ENCODE data around the gene ACP7.

The ACP7 gene

DNA sequence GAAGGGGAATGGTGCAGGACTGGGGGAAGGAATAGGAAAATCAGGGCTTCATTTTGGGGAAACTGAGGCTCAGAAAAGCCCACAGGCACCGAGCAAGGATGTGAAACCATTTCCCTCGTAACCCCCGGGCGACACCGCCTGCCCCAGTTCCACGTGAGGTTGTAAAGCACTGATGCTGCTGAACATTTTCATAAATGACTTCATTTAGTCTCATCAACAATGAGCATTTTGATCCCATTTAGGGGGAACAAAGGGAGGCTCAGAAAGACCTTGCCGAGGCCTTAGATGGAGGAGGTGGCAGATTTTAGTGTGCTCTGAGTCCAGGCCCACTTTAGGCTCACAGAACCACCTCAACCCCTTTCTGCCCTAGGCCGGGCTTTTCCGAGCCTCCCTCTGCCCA, 31.3 kb upstream of the ACP7 start:
- no peaks in the 10 kb centered on the region for H3K27me3 ChIP-seq (ENCODE audit: insufficient read depth, low read length)
- WGBS (ENCODE audit: extremely low coverage, insufficient coverage, insufficient read length) = no CpG with 5 or more reads among the region's 9 CpGs

DNA sequence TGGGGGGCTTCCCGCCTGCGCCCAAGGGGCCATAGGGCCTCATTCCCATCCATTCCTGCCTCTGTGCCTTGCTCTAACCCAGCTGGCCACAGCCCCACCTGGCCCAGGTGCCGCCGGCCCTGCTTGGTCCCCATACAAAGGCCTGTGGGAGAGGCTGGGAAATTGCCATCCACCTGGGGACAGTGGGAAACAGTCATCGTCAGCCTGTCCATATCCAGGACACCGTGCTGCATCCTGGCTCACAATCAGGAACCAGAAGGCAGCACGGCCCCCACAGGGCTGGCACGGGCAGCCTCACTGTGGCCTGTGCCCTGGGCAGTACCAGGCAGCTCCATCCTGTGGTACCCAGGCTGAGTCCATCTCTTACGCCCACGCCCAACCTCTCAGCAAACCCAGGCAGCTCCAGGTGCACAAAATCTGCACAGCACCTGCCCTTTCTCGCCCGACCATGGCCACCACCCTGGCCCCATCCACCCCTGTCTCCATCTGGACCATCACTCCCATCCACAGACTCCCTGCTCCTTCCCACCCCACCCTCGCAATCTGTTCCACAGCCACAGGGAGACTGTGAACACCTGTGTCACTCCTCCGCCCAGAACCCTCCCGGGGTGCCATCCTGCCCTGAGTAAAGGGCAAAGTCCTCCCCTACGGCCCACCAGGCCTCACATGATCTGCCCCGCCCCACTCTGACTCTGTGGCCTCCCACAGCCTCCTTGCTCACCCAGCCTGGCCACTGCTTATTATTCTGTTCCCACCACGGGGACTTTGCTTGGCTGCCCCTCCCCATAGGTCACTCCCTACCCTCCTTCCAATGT, 30.7 kb upstream of the ACP7 start:
- Histone ChIP-seq H4K8ac (ENCODE audit: low read depth, low read length) (no peak overlapping the region), H3K4me2 (ENCODE audit: low read length) (no peak overlapping the region), H3K4me3 (ENCODE audit: low read depth, low read length) (no peak overlapping the region), H3K36me3 (ENCODE audit: control insufficient read depth in 1 of 2, insufficient read depth in 2 of 2, low read length in 2 of 2) (no peaks in the 10 kb centered on the region), H3K18ac (ENCODE audit: low read length) (no peak overlapping the region), H3K14ac (ENCODE audit: low read length) (no peak overlapping the region), H3K4ac (ENCODE audit: low read depth, low read length) (no peak overlapping the region), H2BK12ac (ENCODE audit: low read length) (no peak overlapping the region), H3K27me3 (ENCODE audit: insufficient read depth, low read length) (no peaks in the 10 kb centered on the region), H2BK120ac (ENCODE audit: insufficient read depth, low read length, poor library complexity) (no peak overlapping the region), H3K9ac (ENCODE audit: low read length) (no peak overlapping the region), H3K23ac (ENCODE audit: low read length) (no peak overlapping the region), H2AFZ (ENCODE audit: insufficient read depth, low read length, poor library complexity) (no peak overlapping the region), H3K27ac (ENCODE audit: low read depth, low read length) (no peak overlapping the region), H3K9me3 (ENCODE audit: insufficient read depth, low read depth, low read length) (peaks cover 8% of the 10 kb centered on the region), H3K4me1 (ENCODE audit: control insufficient read depth in 1 of 2, insufficient read depth in 2 of 2, low read length in 2 of 2) (no peaks in the 10 kb centered on the region), H3K79me1 (ENCODE audit: low read length) (no peaks in the 10 kb centered on the region), H3K79me2 (ENCODE audit: control insufficient read depth, insufficient read depth, low read length, poor library complexity) (no peaks in the 10 kb centered on the region), H2AK5ac (ENCODE audit: low read length) (no peak overlapping the region), H4K12ac (ENCODE audit: low read depth, low read length) (no peak overlapping the region), H2BK5ac (ENCODE audit: low read depth, low read length, poor library complexity) (no peak overlapping the region), H4K91ac (ENCODE audit: low read depth, low read length) (no peak overlapping the region)
- no CpG with 5 or more reads among the region's 18 CpGs for WGBS (ENCODE audit: extremely low coverage, insufficient coverage, insufficient read length)
- DNase-seq = no peak

More for the DNA sequence above, 31.3 kb upstream of the ACP7 start:
- Histone ChIP-seq H2BK5ac (ENCODE audit: low read depth, low read length, poor library complexity) (no peak overlapping the region), H4K91ac (ENCODE audit: low read depth, low read length) (no peak overlapping the region), H3K36me3 (ENCODE audit: control insufficient read depth in 1 of 2, insufficient read depth in 2 of 2, low read length in 2 of 2) (no peaks in the 10 kb centered on the region), H2AFZ (ENCODE audit: insufficient read depth, low read length, poor library complexity) (no peak overlapping the region), H3K79me2 (ENCODE audit: control insufficient read depth, insufficient read depth, low read length, poor library complexity) (no peaks in the 10 kb centered on the region), H3K9me3 (ENCODE audit: insufficient read depth, low read depth, low read length) (peaks cover 8% of the 10 kb centered on the region), H3K27ac (ENCODE audit: low read depth, low read length) (no peak overlapping the region), H3K4me2 (ENCODE audit: low read length) (no peak overlapping the region), H3K4ac (ENCODE audit: low read depth, low read length) (no peak overlapping the region), H3K9ac (ENCODE audit: low read length) (no peak overlapping the region), H2AK5ac (ENCODE audit: low read length) (no peak overlapping the region), H3K4me1 (ENCODE audit: control insufficient read depth in 1 of 2, insufficient read depth in 2 of 2, low read length in 2 of 2) (no peaks in the 10 kb centered on the region), H2BK120ac (ENCODE audit: insufficient read depth, low read length, poor library complexity) (no peak overlapping the region), H3K14ac (ENCODE audit: low read length) (no peak overlapping the region), H3K4me3 (ENCODE audit: low read depth, low read length) (no peak overlapping the region), H3K79me1 (ENCODE audit: low read length) (no peaks in the 10 kb centered on the region), H3K18ac (ENCODE audit: low read length) (no peak overlapping the region), H3K23ac (ENCODE audit: low read length) (no peak overlapping the region), H2BK12ac (ENCODE audit: low read length) (no peak overlapping the region), H4K12ac (ENCODE audit: low read depth, low read length) (no peak overlapping the region), H4K8ac (ENCODE audit: low read depth, low read length) (no peak overlapping the region)
- DNase-seq = no peak

DNA sequence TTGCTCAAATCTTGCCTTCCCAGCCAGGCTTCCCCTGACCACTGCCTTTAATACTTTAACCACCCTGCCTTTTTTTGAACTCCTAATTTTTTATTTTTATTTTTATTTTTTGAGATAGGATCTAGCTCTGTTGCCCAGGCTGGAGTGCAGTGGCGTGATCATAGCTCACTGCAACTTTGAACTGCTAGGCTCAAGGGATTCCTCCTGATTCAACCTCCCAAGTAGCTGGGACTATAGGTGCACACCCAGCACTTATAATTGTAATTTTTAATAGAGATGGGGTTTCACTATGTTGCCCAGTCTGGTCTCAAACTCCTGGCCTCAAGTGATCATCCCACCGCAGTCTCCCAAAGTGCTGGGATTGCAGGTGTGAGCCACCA, 30.1 kb upstream of the ACP7 start:
- H3K4me3 ChIP-seq (ENCODE audit: low read depth, low read length) = no peak overlapping the region
- no CpG with 5 or more reads among the region's 2 CpGs for WGBS (ENCODE audit: extremely low coverage, insufficient coverage, insufficient read length)
- no peak overlapping the region for H3K23ac ChIP-seq (ENCODE audit: low read length)

DNA sequence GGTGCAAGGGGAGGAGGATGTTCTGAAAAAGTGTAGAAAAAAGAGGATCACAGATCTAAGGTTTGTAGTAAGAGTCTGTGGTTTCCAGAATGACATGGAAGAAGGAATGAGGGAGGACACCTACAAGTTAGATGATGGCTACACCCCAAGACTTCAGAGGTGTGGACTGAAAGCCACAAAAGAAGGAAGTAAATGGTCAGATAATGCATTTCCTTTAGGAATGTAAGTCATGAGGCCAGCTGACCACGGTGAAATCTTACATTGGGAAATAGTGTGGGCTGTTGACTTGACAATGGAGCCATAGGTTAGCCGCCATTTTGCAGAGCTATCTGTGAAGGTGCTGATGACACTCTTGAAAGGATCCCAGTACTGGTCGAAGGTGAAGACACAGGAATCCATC, 26.6 kb upstream of the ACP7 start:
- Histone ChIP-seq H3K23ac (ENCODE audit: low read length) (no peak overlapping the region), H4K8ac (ENCODE audit: low read depth, low read length) (no peak overlapping the region), H3K36me3 (ENCODE audit: control insufficient read depth in 1 of 2, insufficient read depth in 2 of 2, low read length in 2 of 2) (no peaks in the 10 kb centered on the region), H2BK5ac (ENCODE audit: low read depth, low read length, poor library complexity) (no peak overlapping the region), H2AK5ac (ENCODE audit: low read length) (no peak overlapping the region), H3K4me3 (ENCODE audit: low read depth, low read length) (no peak overlapping the region), H3K9me3 (ENCODE audit: insufficient read depth, low read depth, low read length) (peaks cover 8% of the 10 kb centered on the region), H3K4ac (ENCODE audit: low read depth, low read length) (no peak overlapping the region), H3K9ac (ENCODE audit: low read length) (no peak overlapping the region), H3K4me1 (ENCODE audit: control insufficient read depth in 1 of 2, insufficient read depth in 2 of 2, low read length in 2 of 2) (no peaks in the 10 kb centered on the region), H3K79me2 (ENCODE audit: control insufficient read depth, insufficient read depth, low read length, poor library complexity) (no peaks in the 10 kb centered on the region), H3K79me1 (ENCODE audit: low read length) (no peaks in the 10 kb centered on the region), H3K27me3 (ENCODE audit: insufficient read depth, low read length) (no peaks in the 10 kb centered on the region), H4K91ac (ENCODE audit: low read depth, low read length) (no peak overlapping the region), H2AFZ (ENCODE audit: insufficient read depth, low read length, poor library complexity) (no peak overlapping the region), H3K14ac (ENCODE audit: low read length) (no peak overlapping the region), H3K18ac (ENCODE audit: low read length) (no peak overlapping the region), H3K27ac (ENCODE audit: low read depth, low read length) (no peak overlapping the region), H4K12ac (ENCODE audit: low read depth, low read length) (no peak overlapping the region), H2BK12ac (ENCODE audit: low read length) (no peak overlapping the region), H3K4me2 (ENCODE audit: low read length) (no peak overlapping the region), H2BK120ac (ENCODE audit: insufficient read depth, low read length, poor library complexity) (no peak overlapping the region)
- DNase-seq = no peak
- no CpG with 5 or more reads among the region's 3 CpGs for WGBS (ENCODE audit: extremely low coverage, insufficient coverage, insufficient read length)

More for the DNA sequence above, 30.1 kb upstream of the ACP7 start:
- Histone ChIP-seq H3K79me2 (ENCODE audit: control insufficient read depth, insufficient read depth, low read length, poor library complexity) (no peaks in the 10 kb centered on the region), H2BK5ac (ENCODE audit: low read depth, low read length, poor library complexity) (no peak overlapping the region), H2AFZ (ENCODE audit: insufficient read depth, low read length, poor library complexity) (no peak overlapping the region), H3K4me2 (ENCODE audit: low read length) (no peak overlapping the region), H3K36me3 (ENCODE audit: control insufficient read depth in 1 of 2, insufficient read depth in 2 of 2, low read length in 2 of 2) (no peaks in the 10 kb centered on the region), H3K9ac (ENCODE audit: low read length) (no peak overlapping the region), H2BK120ac (ENCODE audit: insufficient read depth, low read length, poor library complexity) (no peak overlapping the region), H2BK12ac (ENCODE audit: low read length) (no peak overlapping the region), H3K18ac (ENCODE audit: low read length) (no peak overlapping the region), H2AK5ac (ENCODE audit: low read length) (no peak overlapping the region), H4K91ac (ENCODE audit: low read depth, low read length) (no peak overlapping the region), H4K12ac (ENCODE audit: low read depth, low read length) (no peak overlapping the region), H3K14ac (ENCODE audit: low read length) (no peak overlapping the region), H3K79me1 (ENCODE audit: low read length) (no peaks in the 10 kb centered on the region), H3K4ac (ENCODE audit: low read depth, low read length) (no peak overlapping the region), H3K27ac (ENCODE audit: low read depth, low read length) (no peak overlapping the region), H3K27me3 (ENCODE audit: insufficient read depth, low read length) (no peaks in the 10 kb centered on the region), H3K4me1 (ENCODE audit: control insufficient read depth in 1 of 2, insufficient read depth in 2 of 2, low read length in 2 of 2) (no peaks in the 10 kb centered on the region), H4K8ac (ENCODE audit: low read depth, low read length) (no peak overlapping the region), H3K9me3 (ENCODE audit: insufficient read depth, low read depth, low read length) (peaks cover 8% of the 10 kb centered on the region)
- DNase-seq = no peak
